C1 segment of cervical spinal cord (tissue), 14 donors: ENCODE data around the gene TIMM44.
"Not testable (repeated sequence)": the region's sequence is repeated elsewhere in the genome, so short reads cannot be mapped to it uniquely, and the experiment has no call there.

Experiments used
- DNase-seq, 14 donors: peaks; one replicate each; lab custom pipeline; 2025; lab: John Stamatoyannopoulos, UW

TIMM44 gene

GRCh38 chr19:7926021-7926726, 17.3 kb downstream of the TIMM44 start, which contains the start of gene CTXN1:
Gene CTXN1 (minus strand): TSS chr19:7926135. CDS start chr19:7925538, 597 bp downstream.
- DNase-seq: peak in 6 of 14 donors; percentile 3 to 56 (median 18)

- peak in 3 of 14 donors; percentile 8 to 24 (median 11) for DNase-seq
Measured at GRCh38 chr19:7925171-7925851, 18.2 kb downstream of the TIMM44 start.

- no peak for DNase-seq
Measured at GRCh38 chr19:7924651-7925170, 18.8 kb downstream of the TIMM44 start.

GRCh38 chr19:7924241-7924640, 19.2 kb downstream of the TIMM44 start:
- no peak for DNase-seq

- no peak for DNase-seq
Measured at GRCh38 chr19:7923295-7924191, 19.9 kb downstream of the TIMM44 start.

- DNase-seq: no peak
Measured at GRCh38 chr19:7922836-7923195, 20.6 kb downstream of the TIMM44 start.

GRCh38 chr19:7921967-7922835, 21.3 kb downstream of the TIMM44 start:
- no peak for DNase-seq

- peak in 1 of 14 donors; percentile 52 for DNase-seq
Measured at GRCh38 chr19:7921302-7921966, 22.0 kb downstream of the TIMM44 start.

GRCh38 chr19:7920519-7921301, 22.8 kb downstream of the TIMM44 start:
- DNase-seq: peak; percentile 78 to 98 (median 96)

- peak; percentile 78 to 98 (median 95) for DNase-seq
Measured at GRCh38 chr19:7919610-7920518, 23.6 kb downstream of the TIMM44 start, which contains the start of gene SNAPC2. Gene SNAPC2 (plus strand): TSS chr19:7920338. CDS start chr19:7920367, 29 bp downstream.

GRCh38 chr19:7918615-7919421, 24.6 kb downstream of the TIMM44 start:
- DNase-seq: peak in 1 of 14 donors; percentile 23

- DNase-seq: not testable (repeated sequence)
Measured at GRCh38 chr19:7918062-7918614, 25.3 kb downstream of the TIMM44 start.

- DNase-seq: peak in 2 of 14 donors; percentile 41 to 71
Measured at GRCh38 chr19:7917267-7918061, 26.0 kb downstream of the TIMM44 start.

GRCh38 chr19:7916955-7917266, 26.6 kb downstream of the TIMM44 start:
- DNase-seq: peak in 1 of 14 donors; percentile 63

- DNase-seq: no peak
Measured at GRCh38 chr19:7916103-7916954, 27.1 kb downstream of the TIMM44 start.
